Stimulated activated CD4-positive, alpha-beta T cell treated with anti-CD3 and anti-CD28 coated beads, TNF-alpha, amount 100 ng/mL, for 24 hours (primary cell): ENCODE results near the gene GSTA1.
"Not testable (repeated sequence)": the region's sequence is repeated elsewhere in the genome, so short reads cannot be mapped to it uniquely, and the experiment has no call there.

ENCODE experiments used
- DNase-seq, 3 experiments: peaks; one replicate each; pipeline ENCODE4 v3.0.0-alpha.2; 2020; ENCODE audit warnings: low read depth in 3 of 3

GSTA1 gene

DNA sequence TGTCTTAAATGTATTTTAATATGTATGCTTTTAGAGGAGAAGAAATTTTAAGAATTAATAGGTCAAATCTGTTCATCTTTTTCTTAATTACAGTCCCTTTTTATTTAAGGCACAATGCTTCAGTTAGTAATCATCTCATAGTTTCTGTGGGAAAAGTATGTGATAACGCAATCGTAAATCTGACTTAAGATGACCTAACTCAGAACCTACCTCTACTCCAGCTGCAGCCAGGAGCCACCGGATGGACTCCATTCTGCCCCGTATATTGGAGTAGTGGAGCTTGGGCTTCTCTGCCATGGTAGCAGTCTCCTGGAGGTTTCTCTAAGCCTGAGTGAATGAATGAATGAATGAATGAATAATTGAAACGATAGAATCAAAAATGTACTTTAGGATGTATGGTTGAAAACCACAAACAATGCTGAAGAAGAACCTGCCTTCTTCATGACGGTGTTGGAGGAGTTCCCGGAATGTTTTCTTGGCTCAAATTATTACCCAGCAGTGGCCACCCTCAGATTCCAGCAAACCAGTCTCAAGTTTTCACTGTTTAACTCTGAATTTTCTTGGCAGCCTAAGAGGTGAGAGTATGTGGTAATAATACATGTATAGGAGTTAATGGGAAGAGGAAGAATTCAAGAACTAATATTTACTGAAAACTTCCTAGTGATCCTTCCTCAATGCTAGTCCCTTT lies 45.8 kb downstream of the GSTA1 start:
- not testable (repeated sequence) for DNase-seq

DNA sequence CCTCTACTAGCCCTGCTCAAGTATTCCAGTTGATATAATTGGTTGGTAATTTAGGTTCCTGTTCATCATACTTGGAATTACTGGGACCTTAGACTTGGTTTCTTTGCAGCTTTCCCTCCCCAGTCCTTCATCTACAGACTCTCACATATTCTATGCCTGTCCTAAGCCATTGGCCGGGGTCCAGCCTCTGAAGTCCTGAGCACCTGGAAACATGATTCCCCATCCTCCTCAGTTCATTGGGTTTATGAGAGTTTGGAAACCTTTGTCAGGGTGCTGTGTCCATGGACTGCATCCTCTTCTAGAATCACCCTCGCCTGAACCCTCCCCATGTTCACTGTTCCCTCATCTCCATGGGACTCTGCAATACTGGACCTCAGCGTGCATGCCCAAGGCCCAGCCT lies 49.2 kb downstream of the GSTA1 start:
- DNase-seq: no peak

DNA sequence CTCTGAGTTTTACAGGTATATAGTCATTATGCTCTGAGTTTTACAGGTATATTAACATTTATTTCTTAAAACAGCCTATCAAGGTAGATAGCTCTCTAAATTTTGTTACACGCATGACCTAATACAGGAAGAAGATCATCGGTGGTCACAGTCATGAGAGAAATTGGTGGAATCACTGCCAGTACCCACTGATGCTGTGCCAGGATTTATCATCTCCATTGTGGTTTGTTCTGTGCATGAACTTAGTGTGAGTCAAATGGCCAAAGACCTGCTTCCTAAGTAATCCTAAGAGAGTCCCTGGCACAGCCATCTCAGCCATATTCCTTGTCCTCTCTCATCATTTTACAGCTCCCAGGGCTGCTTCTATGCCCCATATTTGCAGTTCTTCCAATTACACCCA lies 50.5 kb downstream of the GSTA1 start:
- not testable (repeated sequence) for DNase-seq

DNA sequence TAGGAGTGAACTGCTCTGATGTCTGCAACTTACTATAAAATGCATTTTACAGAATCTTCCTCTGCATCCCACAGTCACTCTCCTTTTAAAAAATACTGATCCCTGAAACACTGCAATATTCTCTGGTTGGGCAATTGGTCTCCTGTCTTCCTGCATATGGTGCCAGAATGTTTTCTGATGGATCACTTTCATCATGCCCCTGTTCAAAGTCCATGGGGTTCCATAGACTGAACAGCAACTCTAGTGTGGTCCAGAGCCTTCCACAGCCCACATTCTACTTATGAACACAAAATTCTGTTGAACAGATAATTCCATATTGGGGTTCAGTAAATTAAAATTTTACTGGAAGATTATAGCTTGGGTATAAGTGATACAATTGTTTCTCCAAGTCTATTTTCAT lies 51.3 kb downstream of the GSTA1 start:
- DNase-seq: no peak

DNA sequence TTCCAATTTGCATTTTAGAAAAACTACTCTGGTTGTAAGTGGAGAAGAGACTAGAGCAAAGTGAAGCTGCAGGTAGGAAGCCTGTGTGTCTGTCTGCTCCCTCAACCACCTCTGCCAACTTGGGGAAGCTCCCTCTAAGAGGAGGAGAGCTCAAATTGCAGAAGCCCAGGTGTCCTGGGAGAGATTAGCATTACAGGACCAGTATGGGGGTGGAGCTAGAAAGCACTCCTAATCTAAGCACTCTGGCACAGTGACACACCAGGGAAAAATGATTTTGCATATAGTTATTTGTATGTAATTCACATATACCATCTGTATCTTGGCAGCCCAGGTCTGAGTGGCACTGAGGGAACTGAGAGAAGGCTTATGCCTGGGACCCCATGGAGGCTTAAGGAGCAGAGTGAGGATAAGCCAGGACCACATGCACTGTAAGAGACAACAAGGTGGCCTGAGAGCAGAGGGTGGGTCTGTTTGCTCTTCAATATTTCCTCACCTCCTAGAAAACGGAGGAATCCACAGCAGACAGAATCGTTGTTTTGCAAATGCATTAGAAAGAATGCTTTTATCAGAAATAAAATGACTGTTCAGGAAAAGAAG lies 54.0 kb downstream of the GSTA1 start:
- DNase-seq: no peak

DNA sequence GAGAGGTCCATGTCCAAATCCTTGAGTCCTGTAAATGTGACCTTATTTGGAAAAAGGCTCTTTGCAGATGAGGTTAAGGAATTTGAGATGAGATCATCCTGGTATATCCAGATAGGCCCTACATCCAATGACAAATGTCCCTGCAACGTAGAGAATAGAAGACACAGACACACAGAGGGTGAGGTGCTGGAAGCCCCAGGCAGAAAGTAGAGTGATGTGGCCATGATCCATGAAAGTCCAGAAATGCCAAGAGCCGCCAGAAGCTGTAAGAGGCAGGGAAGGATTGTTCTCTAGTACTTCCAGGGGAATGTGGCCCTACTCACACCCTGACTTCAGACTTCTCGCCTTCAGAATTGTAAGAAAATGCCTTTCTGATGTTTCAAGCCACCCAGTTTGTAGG lies 56.3 kb downstream of the GSTA1 start:
- DNase-seq: not testable (repeated sequence)

DNA sequence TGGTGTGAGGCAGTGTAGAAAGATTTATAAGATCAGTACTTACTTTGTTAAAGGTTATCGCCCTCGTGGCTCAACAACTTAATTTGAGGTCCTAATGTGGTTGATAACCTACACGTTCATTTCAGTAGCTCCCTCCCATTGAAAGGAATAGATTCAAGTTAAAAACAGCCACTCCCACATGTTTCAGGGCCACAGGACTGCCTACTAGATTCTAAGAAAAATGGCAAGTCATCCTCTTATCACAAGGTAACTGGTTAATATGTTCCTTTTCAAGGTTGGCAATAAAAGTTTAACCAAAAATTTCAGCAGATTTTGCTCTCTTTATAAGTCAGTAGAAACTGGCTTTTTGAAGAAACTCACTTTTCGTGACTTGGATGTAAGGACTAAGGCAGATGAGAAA lies 57.4 kb downstream of the GSTA1 start:
- DNase-seq: no peak

DNA sequence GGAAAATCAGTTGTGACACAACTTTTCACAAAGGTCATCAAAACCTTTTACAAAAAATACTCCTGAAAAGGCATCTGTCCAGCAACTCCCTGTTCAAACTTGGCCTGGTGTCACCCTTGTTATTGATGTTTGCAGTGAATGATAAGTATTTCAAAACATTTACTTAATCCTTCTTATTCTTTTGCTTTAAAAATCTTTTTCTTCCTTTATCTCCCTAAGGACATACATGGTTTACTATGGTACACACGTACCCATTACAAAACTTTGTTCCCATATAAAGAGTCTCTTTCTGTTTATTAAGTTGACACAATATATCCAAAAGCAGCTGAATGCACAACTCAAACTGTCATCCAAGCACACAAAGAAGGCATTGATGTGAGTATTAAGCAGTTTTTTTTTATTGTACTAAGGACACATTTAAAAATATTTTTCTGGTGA lies 57.8 kb downstream of the GSTA1 start:
- DNase-seq: no peak

DNA sequence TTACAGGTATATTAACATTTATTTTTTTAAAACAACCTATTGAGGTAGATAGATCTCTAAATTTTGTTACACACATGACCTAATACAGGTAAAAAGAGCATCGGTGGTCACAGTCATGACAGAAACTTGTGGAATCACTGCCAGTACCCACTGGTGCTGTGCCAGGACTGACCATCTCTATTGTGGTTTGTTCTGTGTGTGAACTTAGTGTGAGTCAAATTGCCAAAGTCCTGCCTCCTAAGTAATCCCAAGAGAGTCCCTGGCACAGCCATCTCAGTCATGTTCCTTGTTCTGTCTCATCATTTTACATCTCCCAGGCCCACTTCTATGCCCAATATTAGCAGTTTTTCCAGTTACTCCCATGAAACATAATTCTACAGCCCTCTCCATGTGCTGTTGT lies 61.7 kb downstream of the GSTA1 start:
- no peak for DNase-seq
